BE2C (cell line): ENCODE data around the gene KPNA3.

Experiments used
- DNase-seq: peaks from one replicate; pipeline ENCODE4 v3.0.0-alpha.2; 2020
- H3K27me3 ChIP-seq: fragments of 250-450 bp; sonication (Bioruptor Pico); 2 replicates; pipeline ENCODE4 v1.5.1; 2020; ENCODE audit warnings: mild to moderate bottlenecking
- H3K36me3 ChIP-seq: fragments of 250-450 bp; sonication (Bioruptor Pico); 2 replicates; pipeline ENCODE4 v1.5.1; 2020; ENCODE audit warnings: mild to moderate bottlenecking
- H3K4me1 ChIP-seq: fragments of 250-450 bp; sonication (Bioruptor Pico); 2 replicates; pipeline ENCODE4 v1.5.1; 2020
- H3K4me3 ChIP-seq: 2 replicates; pipeline ENCODE4 v1.5.1; 2011; ENCODE audit warnings: low read depth, low read length
- H3K9me3 ChIP-seq: fragments of 250-450 bp; sonication (Bioruptor Pico); 2 replicates; pipeline ENCODE4 v1.5.1; 2020
- CTCF ChIP-seq: IDR thresholded peaks from 2 replicates; pipeline ENCODE4 v1.5.1; 2012; ENCODE audit warnings: mild to moderate bottlenecking, low read depth, low read length

Gene KPNA3

GRCh38 chr13:49667773-49668172, 124.7 kb downstream of the KPNA3 start:
- no peak for TF ChIP-seq CTCF
- H3K36me3 ChIP-seq = peaks cover 32% of the 10 kb centered on the region
- DNase-seq = no peak
- H3K27me3 ChIP-seq = no peaks in the 10 kb centered on the region
- H3K9me3 ChIP-seq = no peaks in the 10 kb centered on the region
- H3K4me3 ChIP-seq = no peak overlapping the region
- no peaks in the 10 kb centered on the region; the same call in 1 of the 2 replicates for H3K4me1 ChIP-seq

- no peaks in the 10 kb centered on the region for H3K27me3 ChIP-seq
- H3K9me3 ChIP-seq = no peaks in the 10 kb centered on the region
- H3K4me3 ChIP-seq = no peak overlapping the region
- no peak for DNase-seq
- TF ChIP-seq CTCF = no peak
- no peaks in the 10 kb centered on the region for H3K4me1 ChIP-seq
- peaks cover 52% of the 10 kb centered on the region for H3K36me3 ChIP-seq
These were observed 127.9 kb downstream of the KPNA3 start for GRCh38 chr13:49664606-49665005.

GRCh38 chr13:49657241-49657641, 135.2 kb downstream of the KPNA3 start:
- Histone ChIP-seq H3K27me3 (no peaks in the 10 kb centered on the region), H3K4me1 (peaks cover 10% of the 10 kb centered on the region), H3K36me3 (peaks cover 19% of the 10 kb centered on the region), H3K9me3 (no peaks in the 10 kb centered on the region), H3K4me3 (no peak overlapping the region)
- no peak for DNase-seq
- no peak for TF ChIP-seq CTCF

- no peak for DNase-seq
- Histone ChIP-seq H3K4me3 (no peak overlapping the region), H3K4me1 (peaks cover 10% of the 10 kb centered on the region), H3K36me3 (peaks cover 8% of the 10 kb centered on the region), H3K27me3 (no peaks in the 10 kb centered on the region), H3K9me3 (no peaks in the 10 kb centered on the region)
- no peak for TF ChIP-seq CTCF
These were observed 136.6 kb downstream of the KPNA3 start for GRCh38 chr13:49655906-49656305.

- Histone ChIP-seq H3K4me1 (peaks cover 10% of the 10 kb centered on the region), H3K4me3 (no peak overlapping the region), H3K9me3 (no peaks in the 10 kb centered on the region), H3K36me3 (no peaks in the 10 kb centered on the region; the same call in 1 of the 2 replicates), H3K27me3 (no peaks in the 10 kb centered on the region)
- DNase-seq = no peak
- no peak for TF ChIP-seq CTCF
These were observed 138.5 kb downstream of the KPNA3 start for GRCh38 chr13:49654011-49654410.

- Histone ChIP-seq H3K4me1 (peaks cover 10% of the 10 kb centered on the region), H3K4me3 (no peak overlapping the region), H3K27me3 (no peaks in the 10 kb centered on the region), H3K36me3 (no peaks in the 10 kb centered on the region; the same call in 1 of the 2 replicates), H3K9me3 (no peaks in the 10 kb centered on the region)
- no peak for DNase-seq
- no peak for TF ChIP-seq CTCF
These were observed 139.0 kb downstream of the KPNA3 start for GRCh38 chr13:49653478-49653877.
